GM21367 (cell line): ENCODE results near the gene TRABD2B.

Experiments
- ATAC-seq: cut with Tn5 transposase; IDR thresholded peaks from one replicate; pipeline ENCODE4 v1.9.1; 2021; ENCODE audit not compliant: unreplicated experiment

Gene TRABD2B

DNA sequence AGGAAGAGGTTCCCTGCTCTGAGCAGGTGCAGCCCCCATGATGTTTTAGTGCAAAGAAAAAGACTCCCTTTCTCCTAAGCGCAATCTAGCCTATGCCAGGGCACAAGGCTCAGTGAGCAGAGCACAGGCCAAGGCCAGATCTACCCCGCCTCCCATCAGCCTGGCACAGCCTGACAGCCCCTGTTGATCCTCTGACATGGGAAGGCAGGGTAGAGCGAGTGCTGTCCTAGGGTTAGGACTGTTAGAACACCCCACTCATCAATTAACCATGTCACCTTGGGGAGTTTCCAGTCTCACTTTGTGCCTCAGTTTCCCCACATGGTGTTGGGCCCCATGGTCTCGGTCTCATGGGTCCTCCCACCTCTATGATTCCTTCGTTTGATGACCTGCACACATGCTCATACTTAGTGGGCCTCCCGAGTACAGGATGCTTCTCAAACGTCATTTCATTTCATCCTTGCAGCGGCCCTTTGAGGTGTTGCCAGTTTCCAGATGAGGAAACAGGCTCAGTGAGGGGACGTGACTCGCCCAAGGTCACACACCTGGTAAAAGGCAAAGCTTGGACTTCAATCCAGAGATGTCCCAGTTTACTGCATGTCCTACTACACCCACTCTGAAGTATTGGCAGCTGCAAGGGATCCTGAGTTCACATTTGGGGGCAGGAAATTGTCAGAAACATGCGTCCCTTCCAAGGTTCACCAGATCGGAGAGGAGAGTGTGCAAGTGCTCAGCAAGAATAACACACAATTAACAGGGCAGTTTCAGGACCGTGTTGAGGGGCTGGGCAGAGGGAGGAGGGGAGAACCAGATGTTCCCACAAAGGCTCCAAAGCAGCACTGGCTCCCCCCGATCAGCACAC, 213.3 kb downstream of the TRABD2B start:
- no peak for ATAC-seq

DNA sequence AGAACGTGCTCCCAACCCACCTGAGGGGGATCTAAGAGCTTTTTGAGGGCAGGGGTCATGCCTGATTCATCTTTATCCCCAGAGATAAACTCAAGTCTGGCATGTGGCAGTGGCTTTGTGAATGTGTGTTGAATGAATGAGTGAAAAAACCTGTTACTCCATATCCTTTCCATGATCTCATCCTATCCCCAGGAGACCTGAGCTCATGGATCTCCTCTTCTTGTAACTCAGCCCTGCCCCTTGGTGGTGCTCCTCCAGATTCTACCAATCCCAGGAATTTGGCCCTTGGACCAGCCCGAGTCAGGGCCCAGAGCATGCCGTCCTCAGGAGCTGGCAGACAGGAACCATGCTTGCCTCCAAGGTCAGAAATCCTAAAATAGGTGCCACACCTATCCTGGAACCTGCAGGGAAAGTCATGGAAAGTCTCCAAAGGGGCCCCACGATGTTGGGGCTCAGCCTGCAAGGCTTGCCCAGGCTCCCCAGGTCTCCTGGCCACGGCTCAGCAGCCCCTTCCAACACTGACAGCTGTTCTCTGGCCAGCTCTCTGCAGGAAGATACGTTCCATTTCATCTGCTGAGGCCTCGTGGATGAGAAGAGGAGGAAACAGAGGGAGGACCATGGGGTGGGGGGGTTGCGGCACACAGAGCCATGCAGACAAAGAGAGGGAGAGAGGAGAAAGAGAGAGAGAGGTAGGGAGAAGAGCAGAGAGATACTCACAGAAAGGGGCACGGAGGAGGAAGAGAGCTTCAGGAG, 214.6 kb downstream of the TRABD2B start:
- ATAC-seq, result no peak

DNA sequence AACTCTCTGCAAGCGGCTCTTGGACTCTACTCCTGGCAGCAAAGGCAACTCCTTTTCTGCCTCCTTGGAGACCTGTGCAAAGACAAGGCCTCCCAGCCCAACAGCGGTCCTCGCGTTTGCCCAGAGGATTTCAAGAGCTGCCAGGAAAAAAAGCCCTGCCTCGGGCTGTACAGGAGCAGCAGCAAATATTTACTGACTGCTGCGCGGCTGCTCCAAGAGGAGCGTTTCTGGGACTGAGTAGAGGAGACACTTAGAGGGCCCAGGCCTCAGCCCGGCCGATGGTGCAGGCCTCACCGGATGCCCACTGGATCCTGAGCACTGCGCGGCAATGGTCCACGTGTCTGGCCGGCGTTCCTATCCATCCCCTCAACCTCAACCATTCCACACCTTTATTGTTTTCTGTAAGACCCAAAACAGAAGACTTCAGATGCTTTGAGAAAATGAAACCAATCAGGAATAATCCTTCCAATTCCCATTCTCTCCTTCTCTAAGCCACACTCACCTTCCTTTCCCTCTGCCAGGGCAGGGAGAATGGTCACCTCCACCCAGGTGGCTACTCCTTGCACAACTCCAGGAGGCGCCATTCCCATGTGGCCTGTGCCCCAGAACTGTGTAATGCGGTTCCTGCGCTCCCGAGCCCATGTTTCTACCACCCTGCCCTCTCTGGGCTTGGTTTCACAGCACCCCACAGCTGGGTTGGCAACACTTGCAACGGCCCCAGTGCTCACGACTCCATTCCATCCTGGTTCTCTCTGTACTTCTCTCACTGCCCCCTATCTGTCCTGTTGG, 215.8 kb downstream of the TRABD2B start:
- ATAC-seq, result no peak

DNA sequence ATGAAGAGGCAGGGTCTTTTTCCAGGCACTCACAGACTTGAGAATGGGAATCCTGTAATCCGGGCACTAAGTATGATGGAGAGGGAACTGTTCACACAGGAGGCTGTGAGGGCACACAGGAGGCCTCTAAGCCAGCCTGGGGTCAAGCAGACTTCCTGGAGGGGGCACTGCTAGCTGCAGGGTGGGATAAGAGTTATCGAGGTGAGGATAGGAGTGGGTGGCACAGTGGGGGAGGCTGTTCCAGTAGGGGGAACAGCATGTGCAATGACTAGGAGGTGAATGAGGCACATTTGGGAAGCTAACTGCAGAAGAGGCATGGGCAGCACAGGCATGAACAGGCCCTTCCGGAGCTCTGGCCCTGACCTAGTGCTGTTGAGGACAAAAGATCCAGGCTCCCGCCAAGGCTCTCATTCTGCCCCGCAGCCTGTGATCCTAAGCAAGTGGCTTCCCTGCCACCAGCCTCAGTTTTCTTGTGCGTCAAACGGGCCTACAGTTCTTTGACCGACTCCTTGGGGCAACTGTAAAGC, 216.7 kb downstream of the TRABD2B start:
- ATAC-seq, result no peak

DNA sequence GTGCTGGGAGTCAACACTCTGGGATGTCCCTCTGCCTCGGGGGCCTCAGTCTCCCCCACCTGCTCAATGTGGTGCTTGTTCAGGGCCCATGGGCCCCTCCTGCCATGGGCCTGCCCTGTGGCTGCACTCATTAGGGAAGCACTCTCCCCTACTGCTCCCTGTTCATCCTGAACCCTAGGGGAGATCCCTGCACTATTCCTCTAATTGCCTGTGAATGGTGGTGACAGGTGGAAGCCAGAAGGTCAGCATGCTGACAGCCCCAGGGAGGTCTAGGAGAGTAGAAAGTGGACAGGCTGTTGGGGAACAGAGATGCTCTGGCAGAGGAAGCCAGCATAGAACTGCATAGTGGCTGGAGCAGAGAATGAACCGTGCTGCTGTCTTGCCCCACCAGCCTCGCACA, 217.6 kb downstream of the TRABD2B start:
- ATAC-seq, result no peak

DNA sequence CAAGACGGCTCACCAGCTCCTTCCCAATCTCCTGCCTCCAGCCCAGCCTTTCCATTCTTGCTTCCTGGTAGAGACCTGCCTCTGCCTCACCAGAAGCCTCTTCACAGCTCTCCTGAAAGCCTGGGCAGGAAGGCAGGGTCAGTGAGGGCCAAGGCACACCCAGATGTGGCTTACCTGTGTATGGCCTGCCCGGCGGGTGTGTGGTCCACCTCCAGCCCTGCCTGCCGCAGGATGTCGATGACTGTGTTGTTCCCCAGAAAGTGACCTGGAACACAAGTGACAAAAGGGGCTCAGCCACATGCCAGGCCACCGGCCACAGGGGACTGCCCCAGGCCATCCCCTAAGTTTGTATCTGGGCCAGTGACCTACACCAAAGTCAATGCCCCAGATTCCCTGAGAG, 218.9 kb downstream of the TRABD2B start:
- ATAC-seq, result no peak

DNA sequence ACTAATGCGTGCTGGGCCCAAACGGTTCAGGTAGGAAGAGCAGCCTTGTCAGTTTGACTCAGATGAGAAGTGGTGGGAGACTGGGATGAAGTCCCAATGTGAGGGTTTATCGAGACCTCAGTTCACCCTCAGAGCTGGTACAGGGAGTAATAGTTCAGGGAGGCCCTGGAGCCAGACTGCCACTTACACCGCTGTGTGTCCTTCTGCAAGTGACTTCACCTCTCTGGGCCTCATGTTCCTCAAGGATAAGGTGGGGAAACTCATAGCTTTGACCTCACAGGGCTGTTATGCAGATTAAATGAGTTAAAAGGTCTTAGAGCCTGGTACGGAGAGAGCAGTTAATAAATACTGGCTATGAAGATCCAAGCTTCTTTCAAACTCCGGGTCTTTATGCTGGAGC, 219.9 kb downstream of the TRABD2B start:
- no peak for ATAC-seq

DNA sequence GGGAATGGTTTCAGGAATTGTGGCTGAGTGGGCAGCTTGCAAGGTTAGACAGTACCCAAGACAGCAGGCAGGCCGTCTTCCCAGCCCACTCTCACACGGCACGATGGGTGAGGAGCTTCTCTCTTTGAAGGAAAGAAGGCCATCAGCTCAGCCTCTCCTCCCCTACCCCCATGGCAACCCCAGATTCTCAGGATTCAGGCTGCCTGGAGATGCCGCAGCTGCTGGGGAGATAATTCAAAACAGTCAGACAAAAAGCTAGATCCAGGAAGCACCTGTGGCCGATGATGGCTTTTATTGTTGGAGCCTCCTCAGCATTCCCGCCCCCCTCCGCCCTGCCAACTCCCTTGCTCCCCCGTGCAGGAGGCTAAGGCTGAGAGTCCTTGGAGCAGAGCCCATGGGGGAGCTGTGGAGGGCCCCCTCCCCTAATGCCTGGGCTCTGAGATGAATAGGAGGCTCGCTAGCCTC, 220.5 kb downstream of the TRABD2B start:
- no peak for ATAC-seq

DNA sequence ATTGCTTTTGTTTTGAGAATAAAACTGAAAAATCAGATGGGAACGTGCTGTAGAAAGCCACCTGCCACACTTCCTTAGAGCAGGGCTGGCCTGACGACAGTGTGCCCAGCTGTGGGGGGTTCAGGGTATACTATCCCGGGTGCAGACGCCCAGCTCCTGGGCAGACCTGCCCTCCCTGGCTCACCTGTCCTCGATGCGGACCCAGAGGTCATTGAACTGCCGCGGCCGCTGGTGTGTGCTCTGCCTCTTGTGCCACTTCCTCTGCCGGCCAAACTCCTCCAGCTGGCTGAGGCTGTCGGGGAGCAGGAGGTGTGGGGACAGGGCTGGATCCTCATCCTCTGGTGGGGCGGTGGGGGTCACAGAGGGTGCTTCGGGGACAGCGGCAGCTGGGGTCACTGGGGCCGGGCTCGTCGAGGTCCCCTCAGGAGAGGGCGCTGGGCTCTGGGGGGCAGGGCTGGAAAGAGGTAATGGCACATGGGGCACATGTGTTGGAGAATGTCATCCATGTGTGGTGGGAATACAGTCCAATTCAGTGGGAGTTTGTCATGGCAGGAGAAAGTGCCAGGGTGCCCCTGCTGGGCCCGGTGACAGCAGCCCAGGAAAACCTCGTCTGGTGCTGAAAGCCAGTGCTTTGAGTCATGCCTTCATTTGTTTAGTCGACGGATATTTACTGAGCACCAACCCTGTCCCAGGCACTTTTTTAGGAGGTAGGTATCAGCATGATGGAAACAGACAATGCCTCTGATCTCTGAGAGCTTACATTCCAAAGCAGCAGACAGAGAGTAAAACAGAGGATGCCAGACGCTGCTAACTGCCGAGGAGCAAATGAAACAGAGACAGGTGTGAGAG, 222.0 kb downstream of the TRABD2B start:
- ATAC-seq, result no peak

DNA sequence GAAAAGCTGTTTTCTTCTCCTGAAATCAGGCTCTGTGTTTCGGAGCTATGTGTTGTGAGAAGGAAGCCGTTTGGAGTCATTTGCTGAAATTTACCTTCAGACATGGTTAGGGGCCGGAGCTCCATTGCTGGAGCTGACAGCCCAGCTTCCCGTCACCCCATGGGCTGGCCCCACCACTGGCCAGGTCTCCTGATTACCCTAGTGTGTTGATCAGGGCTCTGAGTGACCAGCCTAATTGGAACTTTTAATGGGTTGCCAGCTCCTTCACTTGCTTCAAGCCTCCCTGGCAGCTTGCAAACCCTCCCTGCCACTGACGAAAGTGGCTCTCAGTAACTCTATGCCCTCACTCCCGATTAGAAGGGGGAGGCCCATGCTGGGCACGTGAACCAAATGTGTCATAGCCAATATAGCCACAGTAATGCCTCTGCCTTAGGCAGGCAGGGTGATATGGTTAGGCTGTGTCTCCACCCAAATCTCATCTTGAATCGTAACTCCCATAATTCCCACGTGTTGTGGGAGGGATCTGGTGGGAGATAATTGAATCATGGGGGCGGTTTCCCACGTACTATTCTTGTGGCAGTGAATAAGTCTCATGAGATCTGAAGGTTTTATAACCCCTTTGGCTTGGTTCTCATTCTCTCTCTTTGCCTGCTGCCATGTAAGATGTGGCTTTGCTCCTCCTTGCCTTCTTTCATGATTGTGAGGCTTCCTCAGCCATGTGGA, 224.1 kb downstream of the TRABD2B start:
- ATAC-seq, result no peak

DNA sequence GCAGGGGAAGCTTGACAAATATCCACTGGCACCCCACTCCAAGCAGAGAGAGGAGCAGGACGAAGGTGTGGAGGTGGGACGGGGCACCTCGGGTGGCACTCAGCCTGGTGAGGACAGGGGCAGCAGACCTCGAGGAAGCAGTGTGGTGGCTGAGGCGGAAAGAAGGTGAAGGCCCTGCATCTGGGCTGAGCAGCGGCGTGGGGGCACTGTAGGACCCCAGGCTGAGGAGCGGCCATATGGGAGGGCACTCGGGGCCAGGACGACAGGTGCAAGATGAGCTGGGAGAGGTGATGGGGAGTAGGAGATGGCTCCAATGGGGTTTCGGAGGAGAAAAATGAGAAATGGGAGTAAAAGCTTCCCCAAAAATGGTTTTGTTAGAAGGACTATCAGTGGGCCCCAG, 224.9 kb downstream of the TRABD2B start:
- no peak for ATAC-seq

DNA sequence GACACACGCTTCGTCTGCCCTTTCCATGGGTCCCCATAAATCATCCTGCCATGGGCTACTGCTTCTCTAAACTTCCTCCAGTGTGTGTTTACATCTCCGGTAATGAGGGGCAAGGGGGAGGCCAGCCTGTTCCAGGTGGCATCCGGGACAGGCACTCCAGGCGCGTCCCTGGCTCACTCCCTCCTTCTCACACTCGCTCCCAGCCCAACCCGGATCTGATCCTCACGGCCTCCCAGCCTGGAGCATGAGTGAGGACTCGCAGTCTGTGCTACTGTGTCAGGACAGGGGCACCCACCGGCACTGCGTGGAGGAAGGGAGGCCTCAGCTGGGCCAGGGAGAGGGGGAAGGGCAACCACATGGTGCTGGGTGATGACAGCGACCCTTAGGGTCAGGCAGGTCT, 225.4 kb downstream of the TRABD2B start:
- no peak for ATAC-seq

DNA sequence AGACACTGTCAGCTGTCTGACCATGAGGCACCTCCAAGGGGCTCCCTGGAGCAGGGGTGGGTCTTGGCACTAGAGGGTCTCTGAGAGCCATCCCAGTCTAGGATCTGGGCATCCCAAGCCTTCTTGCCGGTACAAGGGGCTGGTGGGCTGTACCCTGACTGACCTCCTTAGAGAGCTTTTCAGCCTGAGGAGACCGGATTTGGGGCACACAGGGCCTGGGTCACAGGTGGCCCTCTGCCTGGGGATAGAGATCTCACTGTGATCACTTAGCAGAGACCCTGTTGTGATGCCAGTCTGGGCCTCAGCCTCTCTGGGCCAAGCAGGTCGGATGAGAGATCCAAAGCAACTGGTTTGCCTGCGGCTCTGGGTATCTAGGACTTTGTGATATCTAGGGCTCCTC, 227.2 kb downstream of the TRABD2B start:
- no peak for ATAC-seq

DNA sequence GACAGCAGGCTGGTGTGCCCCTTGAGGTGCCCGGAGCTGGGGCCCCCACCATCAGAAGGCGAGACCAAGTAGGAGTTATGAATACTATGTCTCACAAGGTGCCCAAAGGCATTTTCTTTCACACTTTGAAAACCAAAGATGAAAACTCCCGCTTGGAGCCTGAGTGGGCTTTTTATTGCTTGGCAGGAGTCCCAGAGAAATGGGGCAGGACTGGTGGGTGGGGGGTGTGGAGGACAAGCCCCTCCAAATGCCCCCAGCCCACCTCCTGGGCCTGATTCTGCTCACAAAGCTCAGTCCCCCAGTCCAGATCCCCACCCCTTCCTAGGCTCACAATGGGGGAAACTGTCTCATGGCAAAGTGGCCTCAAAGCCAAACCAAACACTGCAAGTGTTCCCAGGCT, 227.9 kb downstream of the TRABD2B start:
- ATAC-seq, result no peak

DNA sequence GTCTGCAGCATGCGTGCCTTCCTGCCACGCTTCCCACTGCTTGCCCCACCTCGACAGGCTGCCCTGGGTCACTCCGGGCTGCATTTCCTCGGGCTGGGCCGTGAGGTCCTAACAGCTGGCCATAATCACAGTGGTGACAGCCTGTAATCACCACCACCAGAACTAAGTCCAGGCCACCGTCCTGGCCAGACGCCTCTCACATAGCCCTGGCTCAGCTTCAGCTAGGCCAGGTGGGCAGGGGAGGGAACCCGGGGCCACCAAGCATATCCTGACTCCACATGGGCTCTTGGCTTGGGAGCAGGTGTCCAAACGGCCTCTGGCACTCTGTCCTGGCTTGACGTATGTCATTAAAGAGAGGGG, 229.5 kb downstream of the TRABD2B start:
- no peak for ATAC-seq

DNA sequence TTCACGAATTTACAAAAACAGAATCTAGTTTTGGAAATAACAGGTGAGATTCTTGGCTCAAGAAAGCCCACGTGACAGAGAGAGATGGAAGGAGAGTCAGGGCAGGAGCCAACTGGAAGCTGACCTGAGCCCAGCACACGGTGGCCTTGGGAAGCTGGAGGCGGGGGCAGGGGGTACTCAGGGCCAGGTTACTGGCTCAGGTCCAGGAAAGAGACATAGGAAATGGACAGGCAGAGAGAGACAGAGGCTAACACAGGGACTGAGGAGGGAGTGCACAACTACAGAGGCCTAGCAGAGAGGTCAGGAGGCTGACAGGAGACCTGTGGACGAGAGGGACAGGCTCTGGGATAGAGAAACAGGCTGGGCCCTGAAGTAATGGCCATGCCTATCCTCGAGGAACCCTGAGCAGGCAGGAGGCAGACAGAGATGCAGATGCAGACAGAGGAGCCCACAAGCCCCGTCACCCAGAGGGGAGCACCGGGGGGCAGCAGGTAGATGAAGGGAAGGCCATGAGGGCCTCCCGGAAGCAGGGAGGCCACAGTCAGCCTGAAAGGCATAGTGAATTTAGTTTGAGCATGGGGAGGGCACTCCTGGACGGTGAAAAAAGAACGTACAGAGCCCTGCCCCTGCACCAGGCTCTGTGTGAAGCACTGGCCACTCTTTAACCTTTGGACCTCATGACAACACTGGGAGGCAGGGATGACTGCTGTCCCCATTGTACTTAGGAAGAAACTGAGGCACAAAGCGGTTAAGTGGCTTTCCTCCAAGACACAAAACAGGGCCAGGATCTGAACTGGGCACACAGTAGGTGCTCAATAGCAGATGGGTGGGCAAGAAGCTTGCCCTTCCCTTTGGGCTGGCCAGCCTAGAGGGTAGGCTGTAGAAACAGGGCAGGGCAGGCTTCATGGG, 230.1 kb downstream of the TRABD2B start:
- ATAC-seq, result no peak

DNA sequence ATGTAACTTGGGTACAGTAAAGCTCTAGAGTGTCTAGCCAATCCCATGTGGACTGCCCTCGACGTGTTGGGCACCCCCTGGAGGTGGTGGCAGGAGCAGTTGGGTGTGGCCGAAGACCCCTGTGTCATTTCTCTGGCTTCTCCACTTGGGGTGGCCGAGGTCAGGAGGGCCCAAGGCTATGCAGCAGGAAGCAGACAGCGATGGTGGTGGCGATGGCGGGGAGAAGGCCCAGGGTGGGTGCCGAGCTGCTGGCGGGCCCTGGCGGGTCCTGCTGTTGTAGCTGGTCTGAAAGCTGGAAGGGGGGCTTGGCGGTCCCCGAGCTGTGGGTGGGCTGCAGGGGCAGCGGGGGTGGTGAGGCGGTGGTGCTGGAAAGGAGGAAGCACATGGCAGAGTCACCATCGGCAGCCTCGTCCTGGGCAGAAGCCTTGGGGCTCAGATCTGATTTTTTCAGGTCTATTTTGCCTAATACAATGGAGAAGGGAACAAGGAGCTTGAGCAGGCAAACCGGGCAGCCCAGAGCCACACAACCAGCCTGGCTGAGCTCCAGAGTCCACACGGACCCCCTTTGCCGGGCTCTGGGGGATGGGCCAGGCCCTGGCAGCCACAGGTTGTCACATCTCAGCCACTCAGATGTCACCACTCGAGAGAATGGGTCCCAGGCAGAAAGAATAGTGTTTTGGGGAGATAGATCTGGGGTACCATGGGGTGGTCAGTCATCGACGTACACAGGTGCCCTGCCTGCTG, 231.3 kb downstream of the TRABD2B start:
- ATAC-seq, result no peak

DNA sequence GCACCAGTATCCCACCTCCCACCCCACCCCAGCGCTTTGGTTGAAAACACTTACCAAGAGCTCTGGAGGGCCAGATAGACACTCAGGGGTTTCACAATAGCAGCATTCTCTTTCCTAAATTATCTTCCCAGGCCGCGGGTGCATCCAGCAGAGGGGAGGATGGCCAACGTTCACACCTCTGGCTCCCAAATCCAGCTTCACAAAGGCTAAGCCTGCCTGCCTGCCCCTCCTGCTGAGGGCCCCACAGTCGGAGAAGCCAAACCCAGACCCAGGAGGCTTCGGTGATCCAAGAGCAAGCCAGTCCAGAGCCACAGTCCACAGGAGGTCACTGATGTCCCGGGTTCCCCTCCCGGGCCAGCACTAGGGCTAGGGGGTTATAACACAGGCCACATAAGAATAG, 231.9 kb downstream of the TRABD2B start:
- no peak for ATAC-seq
